Activated CD4-positive, alpha-beta T cell treated with anti-CD3 and anti-CD28 coated beads for 24 hours (primary cell): ENCODE data around the gene ADAMTS15.

Experiments used
- DNase-seq, 2 donors: peaks; one replicate each; pipeline ENCODE4 v3.0.0-alpha.2; 2020; ENCODE audit warnings: low read depth in 2 of 2

ADAMTS15 gene

GRCh38 chr11:130457623-130458409 is 9.4 kb downstream of the ADAMTS15 start:
- DNase-seq: no peak

GRCh38 chr11:130458410-130458729 is 9.9 kb downstream of the ADAMTS15 start:
- no peak for DNase-seq

GRCh38 chr11:130459521-130459920 is 11.1 kb downstream of the ADAMTS15 start:
- no peak for DNase-seq

- DNase-seq: no peak
These were observed 13.8 kb downstream of the ADAMTS15 start for GRCh38 chr11:130462101-130462885.

- DNase-seq: no peak
These were observed 14.5 kb downstream of the ADAMTS15 start for GRCh38 chr11:130462931-130463330.

- DNase-seq: no peak
These were observed 15.9 kb downstream of the ADAMTS15 start for GRCh38 chr11:130464291-130464812.

- DNase-seq: no peak
These were observed 16.8 kb downstream of the ADAMTS15 start for GRCh38 chr11:130465263-130465662.

- no peak for DNase-seq
These were observed 18.9 kb downstream of the ADAMTS15 start for GRCh38 chr11:130467116-130467900.

GRCh38 chr11:130469181-130469580 is 20.7 kb downstream of the ADAMTS15 start:
- no peak for DNase-seq

GRCh38 chr11:130470832-130471706 is 22.6 kb downstream of the ADAMTS15 start:
- DNase-seq: no peak

- no peak for DNase-seq
These were observed 23.4 kb downstream of the ADAMTS15 start for GRCh38 chr11:130471731-130472433.

GRCh38 chr11:130472434-130472961 is 24.1 kb downstream of the ADAMTS15 start:
- no peak for DNase-seq

- DNase-seq: no peak
These were observed 24.8 kb downstream of the ADAMTS15 start for GRCh38 chr11:130473056-130473794.

GRCh38 chr11:130473795-130474377 is 25.4 kb downstream of the ADAMTS15 start:
- DNase-seq: no peak

GRCh38 chr11:130474637-130475400 is 26.4 kb downstream of the ADAMTS15 start:
- no peak for DNase-seq

GRCh38 chr11:130475426-130476053 is 27.1 kb downstream of the ADAMTS15 start:
- no peak for DNase-seq

- no peak for DNase-seq
These were observed 27.9 kb downstream of the ADAMTS15 start for GRCh38 chr11:130476200-130476921.
